Sigmoid colon (tissue), 7 donors: ENCODE results near the gene SNTG2. TPM values are rescaled to one million over a fixed set of nuclear protein-coding genes. Genes with fewer than 3 reads are reported as not detected.

Experiments
- DNase-seq: peaks from one replicate; pipeline ENCODE4 v3.0.0-alpha.2; 2019
- H3K27ac ChIP-seq, 4 donors: fragments of 200-600 bp; sonication (generic); one replicate each; pipeline ENCODE4 v1.5.1; 2016 to 2019; ENCODE audit warnings: mild to moderate bottlenecking in 1 of 4
- H3K27me3 ChIP-seq, 3 donors: fragments of 200-600 bp; sonication (generic); one replicate each; pipeline ENCODE4 v1.5.1; 2019; ENCODE audit warnings: mild to moderate bottlenecking in 1 of 3
- H3K36me3 ChIP-seq, 4 donors: fragments of 200-600 bp; sonication (generic); one replicate each; pipeline ENCODE4 v1.5.1; 2016 to 2019
- H3K4me1 ChIP-seq, 4 donors: fragments of 200-600 bp; sonication (generic); one replicate each; pipeline ENCODE4 v1.5.1; 2017 to 2019
- H3K4me3 ChIP-seq, 4 donors: fragments of 200-600 bp; sonication (generic); one replicate each; pipeline ENCODE4 v1.5.1; 2017 to 2019; ENCODE audit warnings: mild to moderate bottlenecking in 2 of 4, moderate library complexity in 1 of 4
- H3K9me3 ChIP-seq, 4 donors: fragments of 200-600 bp in 3 of 4; sonication (generic) in 3 of 4; one replicate each; pipeline versions ENCODE4 v1.5.1 to v1.6.1; 2013 to 2019
- EP300 ChIP-seq, 4 donors: sonication (generic); formaldehyde crosslinking; IDR thresholded peaks; one replicate each; pipeline ENCODE4 v1.6.1; 2017; ENCODE audit warnings: antibody characterized with exemption in 4 of 4
- POLR2A ChIP-seq, 2 donors: fragments of 450-650 bp; IDR thresholded peaks; one replicate each; pipeline ENCODE4 v1.6.1; 2016; ENCODE audit warnings: antibody characterized with exemption in 2 of 2, mild to moderate bottlenecking in 2 of 2, moderate library complexity in 2 of 2
- POLR2AphosphoS5 ChIP-seq, 4 donors: sonication (generic); formaldehyde crosslinking; IDR thresholded peaks; one replicate each; pipeline ENCODE4 v1.6.1; 2017; ENCODE audit warnings: antibody characterized with exemption in 4 of 4
- WGBS, 2 donors: extraction: QIAGEN DNeasy Blood & Tissue Kit; methylation state at CpG; one replicate each; pipeline ENCODE4 v1.1.7; 2013; 5-methylcytosine and 5-hydroxymethylcytosine counted together
- intact Hi-C: fragments of 100-400 bp; cut with DNase I; formaldehyde crosslinking; loops from one replicate; pipeline ENCODE4 v1.15.1; 2023
- polyA plus RNA-seq, 3 donors: library from polyadenylated mRNA; stranded (reverse); fragments of 200-250 nt; gene quantifications; one replicate each; pipeline ENCODE4 v1.2.3, GENCODE V29; 2013
- total RNA-seq, 4 donors: library from RNA; depleted of rRNA; stranded (reverse); fragments of >200 nt; gene quantifications; one replicate each; pipeline ENCODE4 v1.1.0, GENCODE V29; 2016
- TF ChIP-seq, protein P1 (sequence below), 4 experiments: fragments of 450-650 bp in 3 of 4; fragments of 200-600 bp in 1 of 4; IDR thresholded peaks; one replicate each; pipeline ENCODE4 v1.5.1; 2016 to 2019; ENCODE audit warnings: antibody characterized with exemption in 4 of 4, mild to moderate bottlenecking in 3 of 4, moderate library complexity in 2 of 4
- donor health status: healthy with polysubstance abuse.
- donor health status: Bipolar disorder and iron deficiency.
- donor health status: healthy.

SNTG2 gene
- total and polyA plus RNA-seq, 7 donors = 0.60 to 5.2 (median 1.9) TPM; not detected in 1

- Histone ChIP-seq H3K4me3 (no peak overlapping the region), H3K27ac (no peak overlapping the region), H3K4me1 (no peaks in the 10 kb centered on the region), H3K9me3 (no peaks in the 10 kb centered on the region), H3K36me3 (no peaks in the 10 kb centered on the region), H3K27me3 (no peaks in the 10 kb centered on the region)
- intact Hi-C loops = no loop called here
- 77 to 88% methylated on average over 5 of the region's 5 CpGs for WGBS, 2 donors
- DNase-seq = no peak
- TF ChIP-seq POLR2A (IDR thresholded peaks at IDR 0.05) (no peak), EP300 (IDR thresholded peaks at IDR 0.05) (no peak), POLR2AphosphoS5 (IDR thresholded peaks at IDR 0.05) (no peak)
- TF ChIP-seq, protein P1, sequence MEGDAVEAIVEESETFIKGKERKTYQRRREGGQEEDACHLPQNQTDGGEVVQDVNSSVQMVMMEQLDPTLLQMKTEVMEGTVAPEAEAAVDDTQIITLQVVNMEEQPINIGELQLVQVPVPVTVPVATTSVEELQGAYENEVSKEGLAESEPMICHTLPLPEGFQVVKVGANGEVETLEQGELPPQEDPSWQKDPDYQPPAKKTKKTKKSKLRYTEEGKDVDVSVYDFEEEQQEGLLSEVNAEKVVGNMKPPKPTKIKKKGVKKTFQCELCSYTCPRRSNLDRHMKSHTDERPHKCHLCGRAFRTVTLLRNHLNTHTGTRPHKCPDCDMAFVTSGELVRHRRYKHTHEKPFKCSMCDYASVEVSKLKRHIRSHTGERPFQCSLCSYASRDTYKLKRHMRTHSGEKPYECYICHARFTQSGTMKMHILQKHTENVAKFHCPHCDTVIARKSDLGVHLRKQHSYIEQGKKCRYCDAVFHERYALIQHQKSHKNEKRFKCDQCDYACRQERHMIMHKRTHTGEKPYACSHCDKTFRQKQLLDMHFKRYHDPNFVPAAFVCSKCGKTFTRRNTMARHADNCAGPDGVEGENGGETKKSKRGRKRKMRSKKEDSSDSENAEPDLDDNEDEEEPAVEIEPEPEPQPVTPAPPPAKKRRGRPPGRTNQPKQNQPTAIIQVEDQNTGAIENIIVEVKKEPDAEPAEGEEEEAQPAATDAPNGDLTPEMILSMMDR (IDR thresholded peaks at IDR 0.05) = no peak
These were observed 220.1 kb downstream of the SNTG2 start for GRCh38 chr2:1170711-1171110.

- Histone ChIP-seq H3K9me3 (no peaks in the 10 kb centered on the region), H3K4me3 (no peak overlapping the region), H3K27me3 (no peaks in the 10 kb centered on the region), H3K36me3 (no peaks in the 10 kb centered on the region), H3K27ac (no peak overlapping the region), H3K4me1 (no peaks in the 10 kb centered on the region)
- TF ChIP-seq EP300 (IDR thresholded peaks at IDR 0.05) = no peak
- TF ChIP-seq, protein P1 (IDR thresholded peaks at IDR 0.05) = no peak
- no peak for DNase-seq
- intact Hi-C loops = no loop called here
- 69 to 79% methylated on average over 5 of the region's 5 CpGs for WGBS, 2 donors
These were observed 222.9 kb downstream of the SNTG2 start for GRCh38 chr2:1173528-1173927.

DNA sequence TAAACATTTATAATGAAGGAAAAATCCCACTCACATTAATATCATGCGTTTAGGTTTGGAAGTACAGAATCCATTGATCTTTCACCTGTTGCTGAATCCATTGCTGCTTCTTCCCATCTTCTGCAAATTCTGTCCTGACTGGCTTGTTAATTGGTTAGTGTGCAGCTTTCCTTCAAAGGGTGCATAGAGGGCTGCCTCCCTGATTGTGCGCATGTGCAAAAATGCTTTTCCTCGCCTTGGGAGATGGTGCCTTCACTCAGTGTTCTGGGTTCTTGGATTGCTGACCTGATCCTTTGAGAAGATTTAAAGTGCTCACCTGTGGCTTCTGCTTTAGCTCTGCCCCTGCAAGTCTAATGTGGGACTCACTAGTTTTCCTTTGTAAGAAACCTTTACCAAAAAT lies 231.2 kb downstream of the SNTG2 start:
- DNase-seq = no peak
- TF ChIP-seq EP300 (IDR thresholded peaks at IDR 0.05) (no peak), POLR2A (IDR thresholded peaks at IDR 0.05) (no peak), POLR2AphosphoS5 (IDR thresholded peaks at IDR 0.05) (no peak)
- TF ChIP-seq, protein P1 (IDR thresholded peaks at IDR 0.05) = no peak

DNA sequence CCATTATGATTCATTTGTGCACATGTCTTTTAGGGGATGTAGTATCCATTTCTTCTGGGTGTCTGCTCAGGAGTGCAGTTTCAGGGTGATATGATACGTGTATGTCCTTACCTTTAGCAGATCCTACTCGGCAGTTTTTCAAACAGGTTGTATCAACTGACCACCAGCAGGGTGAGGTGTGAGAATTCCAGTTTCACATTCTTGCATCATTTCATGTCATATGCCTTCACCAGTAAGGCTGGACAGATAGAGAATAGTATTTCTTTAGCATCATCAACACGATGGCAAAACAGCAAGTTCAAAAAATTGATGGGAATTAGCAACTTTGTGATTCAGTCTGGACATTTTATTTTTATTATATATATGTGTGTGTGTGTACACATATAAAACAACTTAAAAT lies 232.7 kb downstream of the SNTG2 start:
- TF ChIP-seq, protein P1 (IDR thresholded peaks at IDR 0.05) = no peak
- Histone ChIP-seq H3K27ac (no peak overlapping the region), H3K36me3 (no peaks in the 10 kb centered on the region), H3K4me1 (no peaks in the 10 kb centered on the region), H3K9me3 (no peaks in the 10 kb centered on the region), H3K27me3 (no peaks in the 10 kb centered on the region), H3K4me3 (no peak overlapping the region)
- DNase-seq = no peak
- WGBS, 2 donors = 83 to 92% methylated on average over 3 of the region's 3 CpGs
- intact Hi-C loops = no loop called here

More for the DNA sequence above, 231.2 kb downstream of the SNTG2 start:
- Histone ChIP-seq H3K36me3 (no peaks in the 10 kb centered on the region), H3K27me3 (no peaks in the 10 kb centered on the region), H3K4me3 (no peak overlapping the region), H3K27ac (no peak overlapping the region), H3K4me1 (no peaks in the 10 kb centered on the region), H3K9me3 (no peaks in the 10 kb centered on the region)
- intact Hi-C loops = no loop called here
- 87 to 88% methylated on average over 3 of the region's 3 CpGs for WGBS, 2 donors

DNA sequence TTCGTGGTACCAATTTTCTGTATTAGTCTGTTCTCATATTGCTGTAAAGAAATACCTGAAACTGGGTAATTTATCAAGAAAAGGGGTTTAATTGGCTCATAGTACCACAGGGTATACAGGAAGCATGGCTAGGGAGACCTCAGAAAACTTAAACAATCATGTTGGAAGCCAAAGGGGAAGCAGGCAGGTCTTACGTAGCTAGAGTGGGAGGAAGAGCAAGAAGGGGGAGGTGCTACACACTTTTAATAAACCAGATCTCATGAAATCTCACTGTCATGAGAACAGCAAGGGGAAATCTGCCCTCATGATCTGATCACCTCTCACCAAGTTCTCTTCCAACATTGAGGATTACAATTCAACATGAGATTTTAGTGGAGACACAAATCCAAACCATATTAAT lies 235.8 kb downstream of the SNTG2 start:
- WGBS, 2 donors = 48 to 67% methylated on average over 2 of the region's 2 CpGs
- H3K4me1 ChIP-seq = no peaks in the 10 kb centered on the region
- H3K36me3 ChIP-seq = no peaks in the 10 kb centered on the region
- no peaks in the 10 kb centered on the region for H3K27me3 ChIP-seq
- TF ChIP-seq POLR2A (IDR thresholded peaks at IDR 0.05) (no peak), EP300 (IDR thresholded peaks at IDR 0.05) (no peak), POLR2AphosphoS5 (IDR thresholded peaks at IDR 0.05) (no peak)
- TF ChIP-seq, protein P1 (IDR thresholded peaks at IDR 0.05) = no peak
- H3K4me3 ChIP-seq = no peak overlapping the region
- intact Hi-C loops = no loop called here
- DNase-seq = no peak
- no peaks in the 10 kb centered on the region for H3K9me3 ChIP-seq
- no peak overlapping the region for H3K27ac ChIP-seq
